ENCODE data around the gene ADAMTS19. TPM values are rescaled to one million over a fixed set of nuclear protein-coding genes. Genes with fewer than 3 reads are reported as not detected.

Gene ADAMTS19
- total RNA-seq, 1 donor from 2014 or later, result under 0.01 TPM

DNA sequence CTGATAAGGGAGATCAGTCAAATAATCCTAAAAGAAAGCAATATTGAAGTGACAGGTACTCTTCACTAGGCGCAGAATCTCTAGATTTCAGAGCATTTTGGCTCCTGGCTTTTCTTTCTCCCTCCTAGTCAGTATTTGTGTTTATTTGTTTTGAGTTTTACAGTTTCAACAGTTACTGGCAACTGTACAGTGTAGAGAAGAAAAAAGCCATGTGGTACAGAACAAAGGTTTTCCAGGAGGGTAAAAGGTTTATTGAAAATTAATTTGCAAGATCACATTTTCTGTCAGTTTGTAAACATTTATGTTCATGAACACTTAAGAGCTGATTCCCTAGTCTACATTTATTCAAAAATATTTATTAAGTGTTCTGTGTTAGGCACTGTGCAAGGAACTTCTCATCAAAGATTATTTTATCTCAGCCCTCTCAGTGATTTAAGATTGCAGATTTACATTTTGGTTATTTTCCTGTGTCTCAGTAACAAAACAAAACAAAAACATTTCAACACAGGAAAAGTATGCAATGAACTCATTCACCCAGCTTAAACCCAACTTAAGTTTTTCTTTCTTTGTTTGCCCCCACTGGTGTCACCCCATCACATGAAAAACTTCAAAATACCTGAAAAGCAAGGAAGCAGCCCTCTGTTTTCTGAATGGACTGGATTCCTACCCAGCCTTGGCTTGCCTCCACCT, 300.7 kb downstream of the ADAMTS19 start:
- Histone ChIP-seq H3K36me3 (ENCODE audit: control insufficient read depth, insufficient read depth, low read length) (no peaks in the 10 kb centered on the region), H3K27me3 (ENCODE audit: control insufficient read depth, insufficient read depth, low read length) (no peaks in the 10 kb centered on the region), H3K4me3 (ENCODE audit: low read depth, low read length) (no peak overlapping the region)
- DNase-seq (ENCODE audit: low read depth), result no peak
- FAIRE-seq, result no peak
- TF ChIP-seq CTCF (IDR thresholded peaks at IDR 0.05; ENCODE audit: insufficient read depth, low read length, severe bottlenecking), result no peak

GRCh38 chr5:129763651-129764050, 303.6 kb downstream of the ADAMTS19 start:
- FAIRE-seq (no peak), DNase-seq (ENCODE audit: low read depth) (no peak)
- no peak overlapping the region for H3K4me3 ChIP-seq (ENCODE audit: low read depth, low read length)
- no peaks in the 10 kb centered on the region for H3K36me3 ChIP-seq (ENCODE audit: control insufficient read depth, insufficient read depth, low read length)
- TF ChIP-seq CTCF (IDR thresholded peaks at IDR 0.05; ENCODE audit: insufficient read depth, low read length, severe bottlenecking), result no peak
- H3K27me3 ChIP-seq (ENCODE audit: control insufficient read depth, insufficient read depth, low read length), result no peaks in the 10 kb centered on the region

DNA sequence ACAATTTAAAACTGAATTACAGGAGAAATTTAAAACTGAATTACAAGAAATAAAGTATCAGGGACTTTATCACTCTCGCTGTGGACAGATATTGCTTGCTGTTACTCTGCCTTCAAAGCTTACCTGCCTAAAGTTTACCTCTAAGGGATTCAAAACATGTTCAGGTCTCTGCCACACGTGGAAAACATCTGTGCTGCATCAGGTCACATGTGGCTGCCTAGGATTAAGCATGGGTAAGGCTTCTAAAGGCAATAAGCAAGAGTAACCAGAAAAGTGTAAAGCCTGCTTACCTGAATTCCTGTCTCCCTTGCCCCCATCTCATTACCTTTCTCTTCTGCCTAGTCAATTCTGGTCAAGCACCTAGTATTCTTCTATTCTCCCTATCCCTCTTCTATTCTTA, 306.7 kb downstream of the ADAMTS19 start:
- no peak for DNase-seq (ENCODE audit: low read depth)
- Histone ChIP-seq H3K27me3 (ENCODE audit: control insufficient read depth, insufficient read depth, low read length) (no peaks in the 10 kb centered on the region), H3K36me3 (ENCODE audit: control insufficient read depth, insufficient read depth, low read length) (no peaks in the 10 kb centered on the region), H3K4me3 (ENCODE audit: low read depth, low read length) (no peak overlapping the region)
- FAIRE-seq, result no peak
- TF ChIP-seq CTCF (IDR thresholded peaks at IDR 0.05; ENCODE audit: insufficient read depth, low read length, severe bottlenecking), result no peak

- FAIRE-seq (no peak), DNase-seq (ENCODE audit: low read depth) (peak; percentile 93)
- Histone ChIP-seq H3K27me3 (ENCODE audit: control insufficient read depth, insufficient read depth, low read length) (no peaks in the 10 kb centered on the region), H3K36me3 (ENCODE audit: control insufficient read depth, insufficient read depth, low read length) (no peaks in the 10 kb centered on the region), H3K4me3 (ENCODE audit: low read depth, low read length) (no peak overlapping the region)
- peak; percentile 90 for TF ChIP-seq CTCF (IDR thresholded peaks at IDR 0.05; ENCODE audit: insufficient read depth, low read length, severe bottlenecking)
Observed at GRCh38 chr5:129767927-129768380, 307.9 kb downstream of the ADAMTS19 start.

DNA sequence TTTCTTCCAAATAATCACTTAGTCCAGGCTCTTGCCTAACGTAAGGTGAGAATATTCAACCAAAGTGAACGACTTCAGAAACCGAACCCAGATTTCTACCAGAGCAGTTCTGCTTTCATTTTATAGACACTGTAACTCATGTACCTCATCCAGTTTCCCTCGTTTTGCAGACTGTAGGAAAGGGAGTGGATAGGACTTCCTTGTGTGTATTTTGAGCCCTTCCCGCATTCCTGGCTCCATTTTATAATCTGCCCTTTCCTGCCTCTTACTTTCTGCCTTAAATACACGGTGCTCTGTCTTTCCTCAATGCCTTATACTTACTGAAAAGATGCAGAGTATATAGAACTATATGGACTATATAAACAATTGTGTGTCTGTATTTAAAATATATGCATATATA, 308.6 kb downstream of the ADAMTS19 start:
- FAIRE-seq (no peak), DNase-seq (ENCODE audit: low read depth) (no peak)
- TF ChIP-seq CTCF (IDR thresholded peaks at IDR 0.05; ENCODE audit: insufficient read depth, low read length, severe bottlenecking), result no peak
- no peak overlapping the region for H3K4me3 ChIP-seq (ENCODE audit: low read depth, low read length)
- H3K27me3 ChIP-seq (ENCODE audit: control insufficient read depth, insufficient read depth, low read length), result no peaks in the 10 kb centered on the region
- H3K36me3 ChIP-seq (ENCODE audit: control insufficient read depth, insufficient read depth, low read length), result no peaks in the 10 kb centered on the region

All from bronchial epithelial cell (primary cell).